ENCODE data around the gene USP26.
"Not testable (repeated sequence)": the region's sequence is repeated elsewhere in the genome, so short reads cannot be mapped to it uniquely, and the experiment has no call there.

USP26 gene

GRCh38 chrX:133097031-133097430 is at the start of gene USP26:
Gene USP26 (minus strand): TSS chrX:133097109. CDS start chrX:133028220, 68,889 bp downstream.
- H3K4me3 ChIP-seq (ENCODE audit: low read length) = no peak within 1 kb of the TSS
- no peak for DNase-seq (ENCODE audit: low read depth)
- TF ChIP-seq, protein P1, sequence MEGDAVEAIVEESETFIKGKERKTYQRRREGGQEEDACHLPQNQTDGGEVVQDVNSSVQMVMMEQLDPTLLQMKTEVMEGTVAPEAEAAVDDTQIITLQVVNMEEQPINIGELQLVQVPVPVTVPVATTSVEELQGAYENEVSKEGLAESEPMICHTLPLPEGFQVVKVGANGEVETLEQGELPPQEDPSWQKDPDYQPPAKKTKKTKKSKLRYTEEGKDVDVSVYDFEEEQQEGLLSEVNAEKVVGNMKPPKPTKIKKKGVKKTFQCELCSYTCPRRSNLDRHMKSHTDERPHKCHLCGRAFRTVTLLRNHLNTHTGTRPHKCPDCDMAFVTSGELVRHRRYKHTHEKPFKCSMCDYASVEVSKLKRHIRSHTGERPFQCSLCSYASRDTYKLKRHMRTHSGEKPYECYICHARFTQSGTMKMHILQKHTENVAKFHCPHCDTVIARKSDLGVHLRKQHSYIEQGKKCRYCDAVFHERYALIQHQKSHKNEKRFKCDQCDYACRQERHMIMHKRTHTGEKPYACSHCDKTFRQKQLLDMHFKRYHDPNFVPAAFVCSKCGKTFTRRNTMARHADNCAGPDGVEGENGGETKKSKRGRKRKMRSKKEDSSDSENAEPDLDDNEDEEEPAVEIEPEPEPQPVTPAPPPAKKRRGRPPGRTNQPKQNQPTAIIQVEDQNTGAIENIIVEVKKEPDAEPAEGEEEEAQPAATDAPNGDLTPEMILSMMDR (conservative IDR thresholded peaks at IDR 0.05; ENCODE audit: low read depth, low read length) = no peak

GRCh38 chrX:133134282-133134681 is 37.4 kb upstream of the USP26 start:
- DNase-seq (ENCODE audit: low read depth) = no peak
- no peak overlapping the region for H3K4me3 ChIP-seq (ENCODE audit: low read length)
- TF ChIP-seq, protein P1 (conservative IDR thresholded peaks at IDR 0.05; ENCODE audit: low read depth, low read length) = no peak

GRCh38 chrX:133120406-133120805 is 23.5 kb upstream of the USP26 start:
- no peak for DNase-seq (ENCODE audit: low read depth)
- no peak overlapping the region for H3K4me3 ChIP-seq (ENCODE audit: low read length)
- TF ChIP-seq, protein P1 (conservative IDR thresholded peaks at IDR 0.05; ENCODE audit: low read depth, low read length) = no peak

DNA sequence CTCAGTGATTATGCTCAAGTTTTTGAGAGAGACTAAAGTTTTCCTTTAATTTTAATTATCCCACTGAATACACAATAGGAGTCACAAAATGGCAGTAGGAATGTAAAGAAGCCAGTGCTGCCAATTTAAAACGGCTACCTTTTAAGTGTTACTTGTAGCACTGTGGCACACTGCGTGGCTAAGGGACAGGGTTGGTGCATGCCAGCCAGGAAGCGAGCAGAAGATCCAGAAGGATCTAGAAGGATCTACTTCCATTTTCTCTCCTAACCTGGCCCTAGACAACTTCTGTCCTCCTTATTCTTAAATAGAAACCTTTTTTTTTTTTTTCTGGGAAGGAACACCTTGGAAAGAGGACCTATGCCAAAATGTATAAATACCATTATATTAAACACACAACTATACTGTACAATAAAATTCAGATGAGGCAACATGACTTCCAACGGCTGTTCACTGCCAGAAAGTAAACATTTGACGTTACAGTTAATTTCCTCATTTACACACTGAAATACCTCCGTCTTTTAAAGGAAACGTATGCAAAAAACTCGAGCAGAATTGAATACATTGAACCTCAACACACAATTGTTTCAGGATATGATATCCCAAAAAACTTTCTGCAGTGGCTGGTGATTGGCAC is 2.7 kb downstream of the USP26 start:
- H3K4me3 ChIP-seq (ENCODE audit: low read length) = no peak overlapping the region
- TF ChIP-seq, protein P1 (conservative IDR thresholded peaks at IDR 0.05; ENCODE audit: low read depth, low read length) = no peak
- no peak for DNase-seq (ENCODE audit: low read depth)

DNA sequence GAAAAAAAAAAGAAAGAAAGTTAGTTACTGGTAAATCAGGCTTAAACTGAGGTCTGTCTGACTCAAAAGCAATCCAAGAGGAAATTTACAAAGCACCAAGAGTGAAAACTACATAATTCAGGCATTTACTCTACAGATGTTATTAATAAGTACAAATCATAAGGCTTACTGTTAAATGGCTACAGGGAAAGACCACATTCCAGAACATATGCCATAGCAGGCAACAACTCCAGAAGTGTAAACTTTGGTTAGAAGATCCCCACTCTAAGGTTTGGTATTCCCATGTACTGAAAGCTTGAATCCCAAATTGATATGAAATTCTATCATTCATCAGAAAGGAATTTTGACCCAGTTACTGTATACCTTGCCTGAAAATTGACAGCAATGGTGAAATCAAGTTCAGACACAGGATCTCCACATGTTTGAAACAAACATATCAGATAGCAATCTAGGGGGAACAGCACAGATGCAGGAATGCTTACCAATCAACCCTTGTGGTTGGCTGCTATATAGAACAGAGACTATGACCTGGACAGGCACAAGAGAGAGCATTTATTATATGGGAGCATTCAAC is 6.6 kb downstream of the USP26 start:
- no peak overlapping the region for H3K4me3 ChIP-seq (ENCODE audit: low read length)
- DNase-seq (ENCODE audit: low read depth) = no peak
- TF ChIP-seq, protein P1 (conservative IDR thresholded peaks at IDR 0.05; ENCODE audit: low read depth, low read length) = no peak

DNA sequence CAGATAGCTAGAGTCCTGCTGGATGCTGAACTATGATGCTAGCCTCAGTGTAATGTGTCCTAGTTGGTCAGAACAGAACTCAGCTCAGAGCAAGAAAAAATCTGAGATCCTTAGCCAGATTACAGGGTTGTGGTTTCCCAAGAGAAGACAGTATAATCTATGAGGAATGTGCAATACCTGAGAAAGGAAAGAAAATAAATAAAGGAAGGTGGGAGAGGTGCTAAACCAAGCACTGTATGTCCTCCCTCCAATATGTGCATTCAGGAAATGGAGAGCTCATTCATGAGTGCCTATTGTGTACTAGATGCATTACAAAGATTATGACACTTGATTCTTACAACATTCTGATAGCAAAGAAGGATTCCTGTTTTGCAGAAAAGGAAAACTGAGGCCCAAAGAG is 7.5 kb downstream of the USP26 start:
- TF ChIP-seq, protein P1 (conservative IDR thresholded peaks at IDR 0.05; ENCODE audit: low read depth, low read length) = no peak
- no peak overlapping the region for H3K4me3 ChIP-seq (ENCODE audit: low read length)
- DNase-seq (ENCODE audit: low read depth) = no peak

DNA sequence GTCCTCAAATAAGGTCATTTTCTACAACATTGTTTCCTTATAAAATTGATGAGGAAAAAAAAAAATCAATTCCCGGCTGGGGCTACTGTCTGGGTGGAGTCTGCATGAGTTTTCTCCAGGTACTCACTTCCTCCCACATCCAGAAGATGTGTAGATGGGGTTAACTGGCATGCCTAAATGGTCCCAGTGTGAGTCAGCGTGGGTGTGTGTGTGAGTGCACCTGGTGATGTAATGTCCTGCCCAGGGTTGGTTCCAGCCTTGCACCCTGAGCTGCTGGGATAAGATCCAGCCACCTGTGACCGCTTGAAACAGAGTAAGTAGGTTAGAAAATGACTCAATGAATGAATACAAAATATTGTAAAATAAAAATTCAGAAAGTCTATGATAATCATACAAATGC is 11.1 kb downstream of the USP26 start:
- DNase-seq (ENCODE audit: low read depth) = no peak
- TF ChIP-seq, protein P1 (conservative IDR thresholded peaks at IDR 0.05; ENCODE audit: low read depth, low read length) = no peak

GRCh38 chrX:133085056-133085455 is 11.9 kb downstream of the USP26 start:
- not testable (repeated sequence) for H3K4me3 ChIP-seq (ENCODE audit: low read length)

More for the DNA sequence above, 11.1 kb downstream of the USP26 start:
- H3K4me3 ChIP-seq (ENCODE audit: low read length) = no peak overlapping the region

More at GRCh38 chrX:133085056-133085455, 11.9 kb downstream of the USP26 start:
- DNase-seq (ENCODE audit: low read depth) = not testable (repeated sequence)
